ENCODE results near the gene CYP2J2.
"Not testable (repeated sequence)": the region's sequence is repeated elsewhere in the genome, so short reads cannot be mapped to it uniquely, and the experiment has no call there.

The CYP2J2 gene

DNA sequence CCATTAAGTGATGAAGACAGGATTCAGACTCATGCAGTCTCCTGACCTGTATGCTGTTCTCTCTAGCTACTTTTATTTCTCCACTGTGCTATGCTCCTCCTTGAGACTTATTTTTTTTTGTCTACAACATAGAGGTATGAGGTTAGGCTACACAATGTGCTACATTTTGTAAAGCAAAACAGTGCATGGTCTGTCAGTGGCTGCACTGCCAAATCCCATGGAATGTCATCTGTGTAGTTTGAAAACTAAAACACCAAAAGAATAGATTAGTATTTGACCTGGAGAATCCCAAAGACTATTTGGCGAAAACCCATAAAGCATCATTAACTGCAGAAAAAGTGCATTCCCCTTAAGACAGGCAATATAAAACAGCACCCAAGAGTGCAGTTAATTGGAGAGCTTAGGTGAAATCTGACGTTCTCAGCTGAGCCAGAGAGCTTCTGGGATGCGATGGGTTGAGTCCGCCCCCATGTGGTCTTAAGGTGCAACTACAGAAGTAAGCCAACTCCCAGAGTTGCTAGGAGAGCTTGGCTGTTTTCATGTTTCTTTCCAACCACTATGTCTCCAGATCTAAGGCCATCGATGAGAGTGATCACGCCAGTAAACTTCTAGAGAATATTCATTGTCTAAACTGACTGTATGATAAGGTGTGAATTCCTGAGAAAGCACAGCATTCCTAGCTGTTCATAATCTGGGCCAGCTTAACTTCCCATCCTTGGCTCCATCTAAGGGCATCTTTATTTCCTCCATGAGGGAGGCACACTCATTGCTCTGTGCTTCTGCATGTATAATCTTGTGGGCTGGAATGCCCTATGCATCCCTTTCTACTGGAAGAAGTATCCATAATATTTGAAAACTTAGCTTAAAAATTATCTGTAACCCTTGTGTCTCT, 20.7 kb upstream of the CYP2J2 start:
- Histone ChIP-seq H3K9ac (ENCODE audit: low read length) (no peak overlapping the region), H3K9me3 (ENCODE audit: control insufficient read depth, low read length) (no peaks in the 10 kb centered on the region), H3K4me3 (ENCODE audit: low read length) (no peak overlapping the region)

DNA sequence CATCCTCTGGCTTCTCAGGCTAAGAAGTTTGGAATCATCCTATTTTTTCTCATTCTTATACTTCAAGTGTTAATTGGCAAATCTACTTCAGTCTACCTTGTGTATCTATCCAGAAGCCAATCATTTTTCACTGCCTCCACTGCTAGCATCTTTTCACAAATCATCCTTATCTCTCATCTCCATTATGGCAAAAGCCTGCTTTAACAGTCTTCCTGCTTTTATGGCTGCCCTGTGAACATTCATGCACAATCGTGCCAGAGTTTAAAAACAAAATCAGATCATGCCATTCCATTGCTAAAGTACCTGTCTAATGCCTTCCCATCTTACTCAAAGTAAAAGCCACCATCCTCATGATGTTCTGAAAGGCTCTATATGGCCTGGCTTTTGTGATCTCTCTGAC, 19.2 kb upstream of the CYP2J2 start:
- no peak overlapping the region for H3K4me3 ChIP-seq (ENCODE audit: low read length)
- no peaks in the 10 kb centered on the region for H3K9me3 ChIP-seq (ENCODE audit: control insufficient read depth, low read length)
- no peaks in the 10 kb centered on the region for H3K27me3 ChIP-seq (ENCODE audit: control insufficient read depth, insufficient read depth, low read length)
- no peak overlapping the region for H3K9ac ChIP-seq (ENCODE audit: low read length)
- H3K4me1 ChIP-seq (ENCODE audit: control insufficient read depth, insufficient read depth, low read length) = no peaks in the 10 kb centered on the region
- H3K36me3 ChIP-seq (ENCODE audit: control insufficient read depth, insufficient read depth, low read length) = no peaks in the 10 kb centered on the region

More for the DNA sequence above, 20.7 kb upstream of the CYP2J2 start:
- H3K36me3 ChIP-seq (ENCODE audit: control insufficient read depth, insufficient read depth, low read length) = no peaks in the 10 kb centered on the region
- no peaks in the 10 kb centered on the region for H3K27me3 ChIP-seq (ENCODE audit: control insufficient read depth, insufficient read depth, low read length)
- H3K4me1 ChIP-seq (ENCODE audit: control insufficient read depth, insufficient read depth, low read length) = no peaks in the 10 kb centered on the region

DNA sequence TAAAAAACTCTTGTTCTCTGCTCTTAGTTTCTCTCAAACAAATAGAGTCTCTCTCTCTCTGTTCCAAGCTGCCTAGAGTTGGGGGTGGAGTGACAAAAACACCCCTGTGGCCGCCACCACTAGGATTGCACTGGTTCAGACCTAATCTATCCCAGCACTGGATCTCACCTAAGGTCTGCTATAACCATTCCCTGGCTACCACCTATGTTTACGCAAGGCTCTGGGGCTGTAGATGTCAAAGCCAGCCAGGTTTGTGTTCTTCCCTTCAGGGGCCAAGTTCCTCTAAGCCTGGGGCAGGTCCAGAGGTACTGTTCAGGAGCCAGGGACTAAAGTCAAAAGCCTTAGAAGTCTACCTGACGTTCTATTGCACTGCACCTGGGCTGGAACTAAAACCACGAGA, 12.8 kb upstream of the CYP2J2 start:
- Histone ChIP-seq H3K4me3 (ENCODE audit: low read length) (no peak overlapping the region), H3K9me3 (ENCODE audit: control insufficient read depth, low read length) (no peaks in the 10 kb centered on the region), H3K9ac (ENCODE audit: low read length) (no peak overlapping the region), H3K36me3 (ENCODE audit: control insufficient read depth, insufficient read depth, low read length) (no peaks in the 10 kb centered on the region), H3K27me3 (ENCODE audit: control insufficient read depth, insufficient read depth, low read length) (no peaks in the 10 kb centered on the region), H3K4me1 (ENCODE audit: control insufficient read depth, insufficient read depth, low read length) (no peaks in the 10 kb centered on the region)

DNA sequence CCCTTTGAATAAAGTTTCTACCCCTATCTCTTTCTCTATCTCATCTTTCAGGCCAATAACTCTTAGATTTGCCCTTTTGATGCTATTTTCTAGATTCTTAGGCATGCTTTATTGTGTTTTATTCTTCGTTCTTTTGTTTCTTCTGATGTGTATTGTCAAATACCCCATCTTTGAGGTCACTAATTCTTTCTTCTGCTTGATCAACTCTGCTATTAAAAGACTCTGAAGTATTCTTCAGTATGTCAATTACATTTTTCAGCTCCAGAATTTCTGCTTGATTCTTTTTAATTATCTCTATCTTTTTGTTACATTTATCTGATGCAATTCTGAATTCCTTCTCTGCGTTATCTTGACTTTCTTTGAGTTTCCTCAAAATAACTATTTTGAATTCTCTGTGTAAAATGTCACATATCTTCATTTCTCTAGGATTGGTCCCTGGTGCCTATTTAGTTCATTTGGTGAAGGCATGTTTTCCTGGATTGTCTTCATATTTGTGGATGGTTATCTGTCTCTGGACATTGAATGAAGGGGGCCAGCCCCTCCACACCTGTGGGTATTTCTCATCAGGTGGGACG, 11.2 kb upstream of the CYP2J2 start:
- Histone ChIP-seq H3K4me3 (ENCODE audit: low read length) (no peak overlapping the region), H3K36me3 (ENCODE audit: control insufficient read depth, insufficient read depth, low read length) (no peaks in the 10 kb centered on the region), H3K27me3 (ENCODE audit: control insufficient read depth, insufficient read depth, low read length) (no peaks in the 10 kb centered on the region)

DNA sequence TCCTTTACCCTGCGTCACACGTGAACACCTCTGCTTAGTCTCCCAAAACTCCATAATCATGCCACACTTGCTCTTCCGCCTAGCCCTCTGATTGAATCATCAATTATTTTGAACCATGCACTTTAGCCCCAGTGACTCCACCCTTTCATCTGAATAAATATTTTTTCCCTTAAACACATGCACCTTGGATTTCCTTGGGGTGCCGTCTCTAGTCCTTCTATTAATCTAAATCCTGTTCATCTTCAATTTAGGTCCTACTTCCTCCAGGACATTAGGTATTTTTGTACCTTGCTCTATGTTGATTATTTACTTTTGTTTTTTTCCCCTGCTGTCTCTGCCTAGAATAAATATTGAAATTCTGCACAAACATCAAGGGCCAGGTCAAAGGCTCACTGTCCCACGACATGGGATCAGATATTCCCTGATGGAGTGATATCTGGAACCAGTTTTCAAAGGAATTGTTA, 9.8 kb upstream of the CYP2J2 start:
- H3K27me3 ChIP-seq (ENCODE audit: control insufficient read depth, insufficient read depth, low read length) = no peaks in the 10 kb centered on the region
- no peaks in the 10 kb centered on the region for H3K4me1 ChIP-seq (ENCODE audit: control insufficient read depth, insufficient read depth, low read length)
- no peaks in the 10 kb centered on the region for H3K9me3 ChIP-seq (ENCODE audit: control insufficient read depth, low read length)
- H3K36me3 ChIP-seq (ENCODE audit: control insufficient read depth, insufficient read depth, low read length) = no peaks in the 10 kb centered on the region
- H3K9ac ChIP-seq (ENCODE audit: low read length) = no peak overlapping the region
- no peak overlapping the region for H3K4me3 ChIP-seq (ENCODE audit: low read length)

More for the DNA sequence above, 11.2 kb upstream of the CYP2J2 start:
- H3K9me3 ChIP-seq (ENCODE audit: control insufficient read depth, low read length) = no peaks in the 10 kb centered on the region
- H3K4me1 ChIP-seq (ENCODE audit: control insufficient read depth, insufficient read depth, low read length) = no peaks in the 10 kb centered on the region
- no peak overlapping the region for H3K9ac ChIP-seq (ENCODE audit: low read length)

DNA sequence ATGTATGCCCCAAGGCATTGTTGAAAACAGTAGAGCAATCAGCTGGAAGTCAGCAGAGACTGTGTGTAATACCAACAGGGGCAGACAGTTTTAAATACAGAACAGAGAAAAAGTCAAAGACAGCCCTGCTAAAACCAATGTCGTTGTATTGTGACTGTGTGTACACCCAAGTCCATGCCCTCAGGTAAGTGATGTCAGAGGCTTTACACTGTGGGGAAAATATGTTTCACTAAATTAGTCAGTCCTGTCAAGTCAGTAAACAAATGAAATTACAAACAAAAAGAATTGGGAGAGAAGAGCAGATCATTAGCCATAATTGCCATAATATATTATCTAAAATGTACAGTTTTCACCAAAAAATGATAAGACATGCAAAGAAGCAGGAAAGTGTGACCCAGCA, 2.4 kb upstream of the CYP2J2 start:
- Histone ChIP-seq H3K4me3 (ENCODE audit: low read length) (no peak overlapping the region), H3K36me3 (ENCODE audit: control insufficient read depth, insufficient read depth, low read length) (no peaks in the 10 kb centered on the region), H3K4me1 (ENCODE audit: control insufficient read depth, insufficient read depth, low read length) (peaks cover 6% of the 10 kb centered on the region), H3K9ac (ENCODE audit: low read length) (no peak overlapping the region), H3K9me3 (ENCODE audit: control insufficient read depth, low read length) (no peaks in the 10 kb centered on the region), H3K27me3 (ENCODE audit: control insufficient read depth, insufficient read depth, low read length) (peaks cover 19% of the 10 kb centered on the region)

DNA sequence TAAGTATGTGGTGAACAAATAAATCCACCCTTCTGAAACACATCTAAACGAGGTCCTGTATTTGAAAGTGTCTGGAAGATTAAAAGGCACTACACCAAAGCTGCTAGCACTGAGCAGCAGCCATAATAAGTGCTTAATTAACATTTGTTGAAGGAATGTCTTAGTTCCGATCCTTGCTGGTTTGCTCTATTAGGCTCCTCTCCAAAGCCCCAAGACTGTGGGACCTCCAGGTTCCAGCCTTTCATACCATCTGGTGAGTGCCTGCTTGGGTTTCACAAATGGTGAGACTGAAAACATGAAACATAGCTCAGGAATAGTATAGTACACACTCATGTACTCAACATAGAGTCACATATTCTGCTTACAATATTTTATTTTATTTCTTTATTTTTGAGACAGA, 640 bp upstream of the CYP2J2 start:
- Histone ChIP-seq H3K9ac (ENCODE audit: low read length) (peak overlapping the region; percentile 50), H3K36me3 (ENCODE audit: control insufficient read depth, insufficient read depth, low read length) (no peaks in the 10 kb centered on the region), H3K27me3 (ENCODE audit: control insufficient read depth, insufficient read depth, low read length) (peaks cover 19% of the 10 kb centered on the region), H3K9me3 (ENCODE audit: control insufficient read depth, low read length) (no peaks in the 10 kb centered on the region), H3K4me1 (ENCODE audit: control insufficient read depth, insufficient read depth, low read length) (peaks cover 6% of the 10 kb centered on the region), H3K4me3 (ENCODE audit: low read length) (no peak overlapping the region)

DNA sequence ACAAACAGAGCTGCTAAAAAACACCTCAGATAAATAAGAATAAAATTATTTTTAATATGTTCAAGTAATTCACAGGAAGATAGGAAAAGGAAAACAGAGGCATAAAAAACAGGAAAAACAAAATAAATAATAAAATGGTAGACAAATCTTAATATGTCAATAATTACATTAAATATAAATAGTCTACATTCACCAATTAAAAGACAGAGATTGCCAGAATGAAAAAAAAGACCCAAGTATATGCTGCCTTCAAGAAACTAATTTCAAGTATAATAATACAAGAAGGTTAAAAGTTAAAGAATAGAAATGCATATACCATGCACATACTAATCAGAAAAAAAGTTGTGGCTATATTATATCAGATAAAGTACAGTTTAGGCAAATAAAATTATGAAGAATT, 1.9 kb downstream of the CYP2J2 start:
- no peak overlapping the region for H3K4me3 ChIP-seq (ENCODE audit: low read length)
- no peak overlapping the region for H3K9ac ChIP-seq (ENCODE audit: low read length)
- H3K36me3 ChIP-seq (ENCODE audit: control insufficient read depth, insufficient read depth, low read length) = no peaks in the 10 kb centered on the region
- H3K9me3 ChIP-seq (ENCODE audit: control insufficient read depth, low read length) = no peaks in the 10 kb centered on the region
- peaks cover 6% of the 10 kb centered on the region for H3K4me1 ChIP-seq (ENCODE audit: control insufficient read depth, insufficient read depth, low read length)
- peaks cover 19% of the 10 kb centered on the region for H3K27me3 ChIP-seq (ENCODE audit: control insufficient read depth, insufficient read depth, low read length)

DNA sequence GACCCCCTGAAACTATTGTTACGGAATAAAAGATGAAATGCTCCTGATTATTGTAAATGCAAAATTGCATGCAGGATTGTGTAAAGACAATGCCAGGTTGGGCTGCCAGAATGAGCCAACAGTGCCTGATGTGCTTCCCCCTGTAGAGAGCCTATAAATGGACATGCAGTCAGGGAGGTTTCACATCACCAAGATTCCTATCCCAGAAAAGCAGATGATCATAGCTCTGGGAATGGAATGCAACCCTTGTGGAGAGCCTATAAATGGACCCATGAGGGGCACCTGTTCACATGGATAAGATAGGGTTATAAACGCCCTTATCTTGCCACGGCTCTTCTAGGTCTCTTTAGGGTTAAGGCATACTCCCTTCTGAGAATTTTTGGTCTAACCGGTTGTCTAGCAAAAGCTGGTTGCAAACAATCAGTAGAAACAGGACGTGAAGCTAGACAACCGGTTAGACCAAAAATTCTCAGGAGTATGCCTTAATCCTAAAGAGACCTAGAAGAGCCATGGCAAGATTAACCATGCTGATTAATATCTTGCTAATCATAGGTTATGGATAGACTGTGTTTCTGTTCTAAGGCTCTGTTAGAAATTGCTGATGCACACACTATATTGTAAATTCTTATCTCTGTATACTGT, 5.2 kb downstream of the CYP2J2 start:
- H3K36me3 ChIP-seq (ENCODE audit: control insufficient read depth, insufficient read depth, low read length); H3K4me3 ChIP-seq (ENCODE audit: low read length); H3K27me3 ChIP-seq (ENCODE audit: control insufficient read depth, insufficient read depth, low read length); H3K9me3 ChIP-seq (ENCODE audit: control insufficient read depth, low read length); H3K9ac ChIP-seq (ENCODE audit: low read length): not testable (repeated sequence)
- peaks cover 17% of the 10 kb centered on the region for H3K4me1 ChIP-seq (ENCODE audit: control insufficient read depth, insufficient read depth, low read length)

DNA sequence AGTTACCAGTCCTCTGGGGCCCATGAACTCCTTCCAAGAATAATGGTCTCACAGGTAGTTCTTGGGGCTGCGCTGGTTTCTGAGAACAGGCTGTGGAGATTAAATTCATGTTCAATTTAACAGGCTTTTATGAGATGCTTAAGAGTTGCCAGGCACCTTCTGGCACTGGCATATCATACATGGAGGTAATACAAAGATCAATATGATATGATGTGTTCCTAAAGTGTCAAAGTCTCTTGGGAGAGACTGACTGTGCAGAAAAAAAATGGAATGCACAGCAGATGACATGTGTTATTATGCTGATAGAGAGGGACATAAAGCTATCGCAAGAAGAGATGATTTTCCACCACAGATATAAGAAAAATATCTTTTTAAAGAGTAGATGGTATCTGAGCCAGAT, 6.8 kb downstream of the CYP2J2 start:
- Histone ChIP-seq H3K27me3 (ENCODE audit: control insufficient read depth, insufficient read depth, low read length) (no peaks in the 10 kb centered on the region), H3K9me3 (ENCODE audit: control insufficient read depth, low read length) (no peaks in the 10 kb centered on the region), H3K4me3 (ENCODE audit: low read length) (no peak overlapping the region), H3K9ac (ENCODE audit: low read length) (no peak overlapping the region), H3K36me3 (ENCODE audit: control insufficient read depth, insufficient read depth, low read length) (no peaks in the 10 kb centered on the region), H3K4me1 (ENCODE audit: control insufficient read depth, insufficient read depth, low read length) (peaks cover 17% of the 10 kb centered on the region)

DNA sequence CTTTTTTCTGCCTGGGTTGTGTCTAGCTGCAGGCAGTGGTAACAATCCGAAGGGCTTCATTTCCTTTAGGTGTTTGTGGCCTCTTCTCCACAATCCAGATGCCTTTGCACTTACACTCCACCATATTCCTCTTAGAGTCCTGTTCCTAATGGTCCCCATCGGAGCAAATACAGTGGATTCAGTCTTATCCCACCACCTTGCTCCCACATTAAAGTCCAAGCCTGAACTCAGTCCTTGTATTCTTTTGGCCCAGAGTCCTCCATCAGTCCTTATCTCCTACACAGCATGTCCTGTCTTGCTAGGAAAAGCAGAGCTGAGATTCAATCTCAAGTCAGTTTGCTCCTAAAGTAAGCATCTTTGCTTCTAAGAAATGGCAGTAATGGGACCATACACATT, 8.8 kb downstream of the CYP2J2 start:
- peaks cover 17% of the 10 kb centered on the region for H3K4me1 ChIP-seq (ENCODE audit: control insufficient read depth, insufficient read depth, low read length)
- no peaks in the 10 kb centered on the region for H3K36me3 ChIP-seq (ENCODE audit: control insufficient read depth, insufficient read depth, low read length)
- no peak overlapping the region for H3K4me3 ChIP-seq (ENCODE audit: low read length)
- no peaks in the 10 kb centered on the region for H3K27me3 ChIP-seq (ENCODE audit: control insufficient read depth, insufficient read depth, low read length)
- H3K9me3 ChIP-seq (ENCODE audit: control insufficient read depth, low read length) = no peaks in the 10 kb centered on the region
- no peak overlapping the region for H3K9ac ChIP-seq (ENCODE audit: low read length)
